HCEC 1CT (cell line): Measurements from ENCODE around the gene FDX2.
"Not testable (repeated sequence)": the region's sequence is repeated elsewhere in the genome, so short reads cannot be mapped to it uniquely, and the experiment has no call there.

ENCODE experiments used
- DNase-seq: peaks from one replicate; pipeline ENCODE4 v3.0.0-alpha.2; 2017

The FDX2 gene

GRCh38 chr19:10315335-10316214 lies at the start of gene FDX2:
Gene FDX2 (minus strand): TSS chr19:10316015. CDS start chr19:10315996, 19 bp downstream.
- DNase-seq = peak; percentile 73

GRCh38 chr19:10365518-10365917 lies 49.7 kb upstream of the FDX2 start:
- DNase-seq = no peak

- DNase-seq = no peak
Measured at GRCh38 chr19:10364644-10365043, 48.8 kb upstream of the FDX2 start.

GRCh38 chr19:10363789-10364281 lies 48.0 kb upstream of the FDX2 start:
- DNase-seq = no peak

GRCh38 chr19:10362259-10362658 lies 46.4 kb upstream of the FDX2 start:
- DNase-seq = no peak

- no peak for DNase-seq
Measured at GRCh38 chr19:10361569-10362011, 45.8 kb upstream of the FDX2 start.

- no peak for DNase-seq
Measured at GRCh38 chr19:10356431-10356830, 40.6 kb upstream of the FDX2 start.

GRCh38 chr19:10353793-10354391 lies 38.1 kb upstream of the FDX2 start:
- no peak for DNase-seq

GRCh38 chr19:10352764-10353671 lies 37.2 kb upstream of the FDX2 start:
- DNase-seq = no peak

GRCh38 chr19:10346509-10346908 lies 30.7 kb upstream of the FDX2 start:
- DNase-seq = no peak

GRCh38 chr19:10344780-10345179 lies 29.0 kb upstream of the FDX2 start:
- no peak for DNase-seq

GRCh38 chr19:10343495-10343894 lies 27.7 kb upstream of the FDX2 start:
- no peak for DNase-seq

- DNase-seq = no peak
Measured at GRCh38 chr19:10339977-10340376, 24.2 kb upstream of the FDX2 start.

GRCh38 chr19:10339380-10339960 lies 23.7 kb upstream of the FDX2 start, which contains the start of gene ICAM3:
Gene ICAM3 (minus strand): TSS chr19:10339624. CDS start chr19:10339614, 10 bp downstream.
- no peak for DNase-seq

GRCh38 chr19:10338940-10339339 lies 23.1 kb upstream of the FDX2 start:
- no peak for DNase-seq

GRCh38 chr19:10336725-10337124 lies 20.9 kb upstream of the FDX2 start:
- DNase-seq = not testable (repeated sequence)

GRCh38 chr19:10335352-10335985 lies 19.7 kb upstream of the FDX2 start:
- DNase-seq = no peak

- peak; percentile 96 for DNase-seq
Measured at GRCh38 chr19:10334588-10335351, 19.0 kb upstream of the FDX2 start.

- DNase-seq = no peak
Measured at GRCh38 chr19:10333758-10334587, 18.2 kb upstream of the FDX2 start.
